Hematopoietic multipotent progenitor cell treated with erythropoietin and hydrocortisone succinate and interleukin-3 and kit ligand, for 15 days (in vitro differentiated cells): Measurements from ENCODE around the gene HDAC9.

Source experiments
- DNase-seq: peaks from one replicate; pipeline ENCODE4 v3.0.0-alpha.2; 2015; ENCODE audit warnings: low spot score

Gene HDAC9

DNA sequence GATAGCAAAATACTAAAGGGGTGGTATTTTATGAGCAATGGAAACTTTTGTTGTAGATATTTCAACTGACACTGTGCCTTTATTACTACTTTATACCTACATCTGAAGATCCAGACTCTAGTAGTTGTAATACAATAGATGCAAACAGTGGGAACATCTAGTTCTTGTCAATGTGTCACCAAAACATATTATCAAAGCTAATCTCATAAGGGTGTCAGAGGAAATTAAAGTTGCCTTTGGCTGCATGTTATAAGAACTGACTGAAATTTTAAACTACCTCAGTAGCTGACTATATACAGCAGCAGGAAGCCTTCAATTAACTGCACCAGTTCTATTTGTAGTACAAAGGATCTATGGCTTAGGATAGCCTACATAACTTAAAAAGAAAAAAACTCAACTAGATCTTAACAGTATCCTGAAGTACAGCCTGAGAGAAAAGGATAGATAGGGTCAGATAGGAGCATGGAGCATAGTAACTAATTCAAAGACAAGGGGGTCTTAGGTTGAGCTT is 30.9 kb downstream of the HDAC9 start:
- no peak for DNase-seq

DNA sequence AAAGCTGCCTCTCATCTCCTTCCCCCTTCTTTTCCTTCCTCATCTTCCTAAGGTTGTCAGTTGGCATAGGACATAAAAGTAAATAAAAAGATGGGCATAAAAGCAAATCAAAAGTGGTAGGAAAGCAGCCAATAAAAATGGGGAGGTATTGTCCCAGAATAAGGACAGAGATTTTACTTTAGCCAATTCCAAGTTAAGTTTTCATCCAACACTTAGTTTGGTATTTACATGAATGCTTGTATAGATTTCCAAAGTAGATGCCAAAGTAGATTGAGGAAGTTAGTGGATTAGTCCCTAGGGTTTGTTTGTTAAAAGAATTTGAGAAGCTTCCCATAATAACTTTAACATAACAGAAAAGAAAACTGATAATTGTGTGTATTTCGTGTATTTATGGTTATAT is 33.7 kb downstream of the HDAC9 start:
- no peak for DNase-seq

DNA sequence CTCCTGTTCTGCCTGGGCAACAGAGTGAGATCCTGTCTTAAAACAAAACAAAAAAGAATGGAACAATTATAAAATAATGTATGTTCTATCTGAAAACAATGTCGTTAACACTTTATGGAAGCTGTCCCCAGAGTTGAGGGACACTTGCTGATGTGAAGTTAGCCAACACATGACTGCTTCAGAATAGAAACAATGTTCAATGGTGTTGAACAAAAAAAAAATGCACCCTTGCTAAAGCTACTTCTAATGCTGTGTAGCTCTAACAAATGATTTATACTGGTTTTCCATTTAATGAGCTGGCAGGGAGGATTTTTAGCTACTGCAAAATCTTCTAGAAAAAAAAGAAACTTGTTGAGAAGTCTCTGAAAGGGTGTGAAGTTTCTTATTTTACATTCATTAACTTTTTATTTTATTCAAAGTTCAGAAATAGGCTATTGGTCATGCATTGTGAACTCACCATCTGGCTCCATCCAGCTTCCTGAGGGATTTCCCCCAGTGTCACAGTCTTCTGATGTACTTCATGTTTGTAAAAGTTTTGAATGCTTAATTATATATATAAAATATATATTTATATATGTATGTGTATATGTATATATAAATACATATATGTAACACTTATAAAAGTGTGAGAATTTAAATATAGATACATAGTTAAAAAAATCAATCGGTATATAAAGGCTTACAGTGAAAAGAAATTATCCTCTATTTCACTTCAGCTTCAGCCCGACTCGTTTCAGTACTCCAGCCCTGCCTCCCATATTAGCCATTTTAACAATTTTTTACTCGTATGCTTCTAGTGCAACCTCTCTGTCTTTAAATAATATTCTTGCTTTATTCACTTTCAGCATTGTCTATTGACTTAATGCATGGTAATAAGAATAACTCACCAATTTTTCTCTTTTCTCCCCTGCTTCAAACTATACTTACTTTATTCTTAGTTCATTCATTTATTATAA is 35.0 kb downstream of the HDAC9 start:
- no peak for DNase-seq

- DNase-seq: no peak
Observed at GRCh38 chr7:18531539-18531938, 36.0 kb downstream of the HDAC9 start.

- no peak for DNase-seq
Observed at GRCh38 chr7:18532813-18533212, 37.3 kb downstream of the HDAC9 start.

DNA sequence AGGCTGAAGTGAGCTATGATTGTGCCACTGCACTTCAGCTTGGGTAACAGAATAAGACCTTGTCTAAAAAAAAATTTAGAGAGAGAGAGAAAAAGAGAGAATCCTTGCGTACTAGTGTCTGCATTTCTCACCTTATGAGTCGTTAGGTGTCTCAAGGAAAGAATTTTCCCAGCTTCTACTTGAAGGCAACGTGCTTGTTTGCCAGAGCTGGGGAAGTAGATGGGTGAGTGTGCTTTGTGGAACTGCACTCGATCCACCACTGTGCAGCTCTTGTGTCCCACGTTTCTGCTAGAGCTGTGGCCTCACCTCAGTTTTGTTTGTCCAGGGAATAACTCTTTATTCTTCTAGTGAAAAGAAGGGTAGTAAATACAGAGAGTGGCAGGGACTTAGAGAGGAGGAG is 38.9 kb downstream of the HDAC9 start:
- no peak for DNase-seq

DNA sequence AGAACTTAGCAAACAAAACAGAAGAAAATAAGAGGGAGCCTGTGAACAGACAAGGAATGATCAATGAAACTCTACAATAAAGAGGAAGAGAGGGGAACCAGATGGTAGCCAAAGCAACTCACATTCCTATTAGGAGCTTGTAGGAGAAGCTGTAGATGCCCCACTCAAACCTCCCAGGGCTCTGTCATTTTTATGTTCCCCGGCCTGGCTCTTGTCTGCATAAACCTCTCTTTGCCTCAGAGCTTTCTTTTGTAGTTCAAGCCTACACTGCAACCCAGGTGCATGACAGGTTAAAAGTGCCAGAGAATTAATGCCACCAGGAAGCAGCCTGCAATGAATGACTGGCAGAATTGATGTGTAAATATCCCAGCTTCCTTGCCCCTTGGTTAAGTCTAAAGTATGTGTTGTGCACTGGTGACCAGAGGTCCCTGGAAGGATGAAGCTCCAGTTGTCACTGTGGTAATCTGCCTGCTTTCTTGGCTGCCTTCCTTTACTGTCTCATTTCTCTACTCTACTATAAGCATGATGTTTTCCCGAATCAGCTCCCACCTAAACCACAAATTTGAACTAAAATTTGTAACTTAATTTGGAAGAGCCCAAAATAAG is 40.4 kb downstream of the HDAC9 start:
- DNase-seq: no peak

DNA sequence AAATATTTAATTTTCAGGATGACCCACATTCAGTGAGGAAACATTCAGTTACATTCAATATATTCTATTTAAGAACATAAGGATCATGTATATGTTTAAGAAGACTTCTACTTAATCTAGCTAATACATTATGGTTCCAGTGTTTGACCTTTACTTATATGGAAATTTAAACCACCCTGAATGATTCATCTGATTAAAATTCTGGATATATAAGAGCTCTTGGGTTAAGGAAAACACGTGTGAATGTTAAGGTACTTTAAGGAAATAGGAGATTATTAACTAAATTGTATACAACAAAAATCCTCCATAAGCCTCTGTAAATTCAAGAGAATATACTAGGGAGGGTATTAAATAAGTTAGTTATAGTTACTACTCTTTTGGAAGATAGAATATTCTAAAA is 40.9 kb downstream of the HDAC9 start:
- DNase-seq: no peak

- DNase-seq: no peak
Observed at GRCh38 chr7:18538554-18539250, 43.2 kb downstream of the HDAC9 start.

DNA sequence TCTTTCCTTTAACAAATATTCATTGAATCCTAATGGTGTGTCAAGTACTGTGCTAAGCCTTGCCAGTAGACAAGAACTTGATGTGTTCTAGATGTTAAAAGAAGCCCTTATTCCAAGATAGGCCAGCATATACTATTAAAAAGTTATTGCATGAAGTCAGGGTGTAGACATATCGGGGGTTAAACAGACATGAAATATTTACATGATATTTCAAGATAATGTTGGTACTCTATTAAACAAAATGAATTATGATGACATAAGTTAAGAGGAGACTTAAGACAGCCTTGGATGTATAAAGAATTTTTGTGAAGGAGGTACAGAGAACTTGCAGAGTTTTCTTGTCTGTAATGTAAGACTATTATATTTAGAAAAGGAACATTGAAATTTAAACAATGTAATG is 44.8 kb downstream of the HDAC9 start:
- DNase-seq: no peak

GRCh38 chr7:18541181-18541870 is 45.8 kb downstream of the HDAC9 start:
- DNase-seq: no peak

DNA sequence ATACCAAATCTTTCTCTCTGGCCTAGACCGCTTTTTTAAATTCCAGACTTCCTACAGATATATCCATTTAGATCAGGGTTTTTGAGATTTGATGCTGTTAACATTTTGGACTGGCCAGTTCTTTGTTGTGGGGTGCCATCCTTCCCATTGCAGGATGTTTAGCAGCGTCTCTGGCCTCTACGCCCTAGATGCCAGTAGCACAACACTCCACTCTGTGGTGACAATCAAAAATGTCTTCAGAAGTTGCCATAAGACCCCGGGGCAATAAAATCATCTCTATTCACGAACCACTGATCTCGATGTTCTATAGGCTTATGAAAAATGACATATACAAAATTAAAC is 46.3 kb downstream of the HDAC9 start:
- no peak for DNase-seq

DNA sequence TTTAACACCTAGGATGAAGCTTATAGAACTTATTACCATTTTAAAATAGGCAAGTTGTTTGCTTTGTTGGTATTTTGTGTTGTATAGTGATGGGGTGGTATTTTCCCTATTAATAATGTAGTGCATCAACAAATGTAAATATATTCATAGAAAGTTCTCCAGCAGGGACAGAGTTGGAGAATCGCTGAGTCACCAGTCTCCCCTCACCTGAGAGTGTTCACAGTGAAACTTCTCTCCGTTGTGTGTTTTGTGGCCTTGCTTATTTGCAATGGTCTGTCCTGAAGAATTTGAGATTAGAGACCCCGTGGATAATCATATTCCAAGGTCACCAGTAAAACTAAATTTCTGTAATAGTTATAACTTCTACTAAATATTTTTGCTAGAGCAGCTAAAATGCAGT is 51.0 kb downstream of the HDAC9 start:
- DNase-seq: no peak

GRCh38 chr7:18547509-18548187 is 52.1 kb downstream of the HDAC9 start:
- no peak for DNase-seq

DNA sequence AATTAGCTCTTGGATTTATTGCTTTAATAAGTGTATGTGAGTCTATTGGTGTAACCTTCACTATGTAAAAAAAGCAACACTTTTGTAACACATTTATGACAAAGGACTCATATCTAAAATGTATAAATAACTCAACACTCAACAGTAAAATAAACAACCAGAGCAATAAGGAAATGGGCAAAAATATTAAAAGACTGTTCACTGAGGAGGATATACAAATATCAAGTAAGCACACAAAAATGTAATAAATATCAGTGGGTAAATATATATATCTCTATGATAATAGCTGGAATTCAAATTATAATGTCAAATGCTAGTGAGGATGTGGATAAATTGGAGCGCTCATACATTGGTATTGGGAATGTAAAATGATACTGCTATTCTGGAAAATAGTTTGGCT is 53.0 kb downstream of the HDAC9 start:
- DNase-seq: no peak

GRCh38 chr7:18550574-18550973 is 55.0 kb downstream of the HDAC9 start:
- no peak for DNase-seq

DNA sequence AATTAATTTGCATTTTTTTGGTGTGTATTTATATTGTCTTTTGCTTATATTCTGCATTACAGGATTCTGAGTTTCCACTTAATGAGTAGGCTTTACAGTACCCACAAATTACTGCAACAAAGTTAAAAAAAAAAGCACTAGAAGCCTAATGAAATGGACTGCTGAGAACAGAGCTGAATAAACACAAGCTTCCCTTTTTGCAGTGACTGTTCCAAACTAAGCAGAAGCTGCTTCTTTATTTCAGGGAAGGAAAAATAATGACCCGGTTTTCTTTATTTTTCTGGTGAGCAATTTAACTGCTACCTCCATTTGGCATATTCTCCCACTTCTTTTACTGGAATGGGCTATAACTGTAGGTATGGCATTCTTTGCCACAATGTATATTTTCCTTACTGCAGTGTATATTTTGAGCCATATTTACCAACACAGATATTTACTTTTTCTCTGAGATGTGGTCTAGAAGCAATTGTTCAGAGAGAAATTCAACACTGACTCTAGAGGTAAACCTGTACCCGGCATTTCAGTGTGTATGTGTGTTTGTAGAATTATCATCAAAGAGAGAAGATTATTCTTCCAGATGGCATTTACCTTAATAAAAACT is 56.9 kb downstream of the HDAC9 start:
- DNase-seq: no peak

GRCh38 chr7:18552943-18553604 is 57.5 kb downstream of the HDAC9 start:
- no peak for DNase-seq

- no peak for DNase-seq
Observed at GRCh38 chr7:18553605-18554003, 58.1 kb downstream of the HDAC9 start.

DNA sequence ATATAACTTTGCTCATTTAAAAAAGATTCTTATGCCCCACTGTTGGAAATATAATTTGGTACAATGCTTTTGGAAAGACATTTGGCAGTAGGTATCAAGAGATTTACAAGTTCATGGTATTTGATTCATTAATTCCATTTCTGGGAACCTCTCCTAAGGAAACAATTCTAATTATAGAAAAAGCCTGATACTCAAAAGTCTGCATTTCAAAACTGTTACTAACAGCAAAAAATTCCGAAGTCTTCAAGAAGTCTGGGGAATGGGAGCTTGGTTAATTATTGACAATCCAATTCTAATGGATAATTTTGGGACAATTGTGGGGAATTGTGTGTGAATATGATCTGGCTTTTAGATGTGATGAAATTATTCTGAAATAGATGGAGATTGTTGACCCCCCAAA is 59.6 kb downstream of the HDAC9 start:
- no peak for DNase-seq

- no peak for DNase-seq
Observed at GRCh38 chr7:18555968-18556367, 60.4 kb downstream of the HDAC9 start.
